Spleen (tissue), 7 donors: ENCODE data around the gene MKNK1.

Experiments used
- POLR2A ChIP-seq, 3 donors: fragments of 450-650 bp; IDR thresholded peaks; one replicate each; pipeline ENCODE4 v1.5.1; 2017; ENCODE audit warnings: antibody characterized with exemption in 3 of 3, mild to moderate bottlenecking in 1 of 3
- POLR2AphosphoS5 ChIP-seq, 3 donors: sonication (generic); formaldehyde crosslinking; IDR thresholded peaks; one replicate each; pipeline ENCODE4 v1.5.1; 2017; ENCODE audit warnings: antibody characterized with exemption in 3 of 3
- TF ChIP-seq, protein P1 (sequence below), 11 experiments: fragments of 200-600 bp in 7 of 11; fragments of 450-650 bp in 4 of 11; sonication (generic) in 4 of 11; IDR thresholded peaks in 8 of 11; conservative IDR thresholded peaks in 3 of 11; 1 replicate in 7 of 11; 2 replicates in 4 of 11; pipeline versions ENCODE4 v1.4.0 to v1.8.0; 2016 to 2021; ENCODE audit warnings: antibody characterized with exemption in 11 of 11, inconsistent platforms in 4 of 11, mild to moderate bottlenecking in 1 of 11
- donor health status: DM: no; HTN: no; CAD: no; lungs with moderate emphysema.
- donor health status: DM: no; HTN: no; CAD: no.
- donor health status: DM: no; HTN: no; CAD: no.

DNA sequence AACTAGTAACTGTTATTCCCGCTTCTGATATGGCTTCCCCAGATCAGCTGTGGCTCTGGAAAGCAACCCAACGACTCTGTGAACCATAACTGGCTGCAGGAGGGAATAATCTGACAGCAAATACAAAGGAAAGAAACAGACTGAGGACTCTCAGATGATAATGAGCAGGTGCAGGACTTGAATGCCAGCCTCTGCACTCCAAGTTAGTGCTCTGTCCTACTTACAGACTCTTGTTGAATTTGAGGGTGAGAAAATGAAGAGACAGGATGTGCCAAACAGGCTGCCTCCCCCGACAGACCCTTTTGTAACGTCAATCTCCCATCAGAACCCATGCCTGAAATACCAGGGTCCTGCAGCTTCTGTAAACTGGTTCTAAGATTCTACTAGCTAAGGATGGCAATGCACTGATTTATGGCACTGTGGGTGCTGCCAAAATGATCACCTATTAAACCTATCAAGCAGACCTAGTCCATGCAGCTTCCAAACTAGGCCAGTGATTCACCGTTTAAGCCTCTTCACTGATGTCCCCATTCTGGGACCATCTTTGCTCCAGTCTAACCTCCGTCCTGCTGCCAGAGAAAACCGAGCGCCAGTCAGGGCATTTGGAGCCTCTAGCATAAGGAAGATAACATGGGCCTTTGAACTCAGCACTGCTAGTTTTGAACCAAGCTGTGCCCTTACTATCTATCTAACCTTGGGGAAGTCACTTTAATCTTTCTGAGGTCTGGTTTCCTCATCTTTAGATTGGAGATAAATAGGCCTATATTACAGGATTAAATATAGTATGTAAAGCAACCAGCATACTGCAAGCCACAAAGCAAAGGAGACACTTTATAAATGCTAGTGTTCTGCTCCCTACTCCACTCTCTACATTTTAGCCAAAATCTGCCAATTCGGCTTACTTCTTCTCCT, 4.8 kb downstream of the MKNK1 start:
- TF ChIP-seq, protein P1, sequence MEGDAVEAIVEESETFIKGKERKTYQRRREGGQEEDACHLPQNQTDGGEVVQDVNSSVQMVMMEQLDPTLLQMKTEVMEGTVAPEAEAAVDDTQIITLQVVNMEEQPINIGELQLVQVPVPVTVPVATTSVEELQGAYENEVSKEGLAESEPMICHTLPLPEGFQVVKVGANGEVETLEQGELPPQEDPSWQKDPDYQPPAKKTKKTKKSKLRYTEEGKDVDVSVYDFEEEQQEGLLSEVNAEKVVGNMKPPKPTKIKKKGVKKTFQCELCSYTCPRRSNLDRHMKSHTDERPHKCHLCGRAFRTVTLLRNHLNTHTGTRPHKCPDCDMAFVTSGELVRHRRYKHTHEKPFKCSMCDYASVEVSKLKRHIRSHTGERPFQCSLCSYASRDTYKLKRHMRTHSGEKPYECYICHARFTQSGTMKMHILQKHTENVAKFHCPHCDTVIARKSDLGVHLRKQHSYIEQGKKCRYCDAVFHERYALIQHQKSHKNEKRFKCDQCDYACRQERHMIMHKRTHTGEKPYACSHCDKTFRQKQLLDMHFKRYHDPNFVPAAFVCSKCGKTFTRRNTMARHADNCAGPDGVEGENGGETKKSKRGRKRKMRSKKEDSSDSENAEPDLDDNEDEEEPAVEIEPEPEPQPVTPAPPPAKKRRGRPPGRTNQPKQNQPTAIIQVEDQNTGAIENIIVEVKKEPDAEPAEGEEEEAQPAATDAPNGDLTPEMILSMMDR (IDR thresholded peaks at IDR 0.05 in 8 of 11, conservative IDR thresholded peaks at IDR 0.05 in 3 of 11): no peak
- TF ChIP-seq POLR2A (IDR thresholded peaks at IDR 0.05) (no peak), POLR2AphosphoS5 (IDR thresholded peaks at IDR 0.05) (no peak)
